SK-N-SH treated with all-trans-retinoic acid at 6 μM for 48 hours (cell line): ENCODE data around the gene EGFLAM.

ENCODE experiments used
- ATAC-seq: fragments of 200-7000 bp; cut with Tn5 transposase; 3 replicates; pipeline ENCODE4 v1.9.1; 2020; ENCODE audit warnings: mild to moderate bottlenecking, moderate library complexity
- ARNTL ChIP-seq: fragments of 450-650 bp; formaldehyde crosslinking; IDR thresholded peaks from 2 replicates; pipeline ENCODE4 v1.5.0; 2020; ENCODE audit warnings: low read depth, mild to moderate bottlenecking, moderate library complexity, borderline replicate concordance
- CREB5 ChIP-seq: fragments of 250-450 bp; sonication (Bioruptor Pico); IDR thresholded peaks from 2 replicates; pipeline ENCODE4 v1.5.1; 2020; ENCODE audit warnings: low read depth, mild to moderate bottlenecking, moderate library complexity
- CSDC2 ChIP-seq: fragments of 250-450 bp; sonication (Bioruptor Pico); IDR thresholded peaks from 2 replicates; pipeline ENCODE4 v1.5.0; 2020; ENCODE audit warnings: mild to moderate bottlenecking, moderate library complexity
- CSRNP3 ChIP-seq: fragments of 250-450 bp; sonication (Bioruptor Pico); IDR thresholded peaks from 2 replicates; pipeline ENCODE4 v1.5.1; 2021; ENCODE audit warnings: mild to moderate bottlenecking, moderate library complexity
- ESRRG ChIP-seq: fragments of 250-450 bp; sonication (Bioruptor Pico); IDR thresholded peaks from 2 replicates; pipeline ENCODE4 v1.6.1; 2021; ENCODE audit warnings: mild to moderate bottlenecking
- GLIS3 ChIP-seq: fragments of 250-450 bp; sonication (Bioruptor Pico); IDR thresholded peaks from 2 replicates; pipeline ENCODE4 v1.5.0; 2020; ENCODE audit warnings: mild to moderate bottlenecking, moderate library complexity
- ISL1 ChIP-seq: fragments of 250-450 bp; sonication (Bioruptor Pico); IDR thresholded peaks from 2 replicates; pipeline ENCODE4 v2.1.2; 2022; ENCODE audit warnings: mild to moderate bottlenecking, moderate library complexity
- OSR1 ChIP-seq: fragments of 250-450 bp; sonication (Bioruptor Pico); IDR thresholded peaks from 2 replicates; pipeline ENCODE4 v1.8.0; 2022; ENCODE audit warnings: moderate library complexity, mild to moderate bottlenecking, inconsistent platforms
- PATZ1 ChIP-seq: fragments of 250-450 bp; sonication (Bioruptor Pico); IDR thresholded peaks from 2 replicates; pipeline ENCODE4 v1.8.0; 2020; ENCODE audit warnings: mild to moderate bottlenecking, moderate library complexity, borderline replicate concordance
- POU6F1 ChIP-seq: fragments of 250-450 bp; sonication (Bioruptor Pico); IDR thresholded peaks from 2 replicates; pipeline ENCODE4 v1.8.0; 2021; ENCODE audit warnings: low read depth, mild to moderate bottlenecking, moderate library complexity, borderline replicate concordance
- PPARA ChIP-seq: fragments of 250-450 bp; sonication (Bioruptor Pico); IDR thresholded peaks from 2 replicates; pipeline ENCODE4 v1.5.0; 2020; ENCODE audit warnings: mild to moderate bottlenecking, borderline replicate concordance
- TCF4 ChIP-seq: fragments of 250-450 bp; sonication (Bioruptor Pico); IDR thresholded peaks from 2 replicates; pipeline ENCODE4 v1.8.0; 2021; ENCODE audit warnings: mild to moderate bottlenecking, moderate library complexity, borderline replicate concordance
- TOX ChIP-seq: fragments of 250-450 bp; sonication (Bioruptor Pico); IDR thresholded peaks from 2 replicates; pipeline ENCODE4 v1.8.0; 2021; ENCODE audit warnings: mild to moderate bottlenecking, moderate library complexity, borderline replicate concordance
- TSHZ2 ChIP-seq: fragments of 250-450 bp; sonication (Bioruptor Pico); IDR thresholded peaks from 2 replicates; pipeline ENCODE4 v1.5.0; 2020; ENCODE audit warnings: mild to moderate bottlenecking, moderate library complexity
- ZNF8 ChIP-seq: fragments of 450-650 bp; formaldehyde crosslinking; IDR thresholded peaks from 2 replicates; pipeline ENCODE4 v1.5.0; 2020; ENCODE audit warnings: mild to moderate bottlenecking, moderate library complexity

Gene EGFLAM

GRCh38 chr5:38478166-38478565, 219.8 kb downstream of the EGFLAM start (continued):
- TF ChIP-seq TSHZ2 (CRISPR knock-in tag) (no peak), ESRRG (no peak), GLIS3 (CRISPR knock-in tag) (no peak)

GRCh38 chr5:38478878-38479277, 220.5 kb downstream of the EGFLAM start:
- no peak for TF ChIP-seq ZNF8 (CRISPR knock-in tag)
- TF ChIP-seq TOX (CRISPR knock-in tag), result no peak
- no peak for TF ChIP-seq TSHZ2 (CRISPR knock-in tag)
- no peak for TF ChIP-seq PPARA (CRISPR knock-in tag)
- no peak for TF ChIP-seq ESRRG

GRCh38 chr5:38479315-38479904, 221.1 kb downstream of the EGFLAM start:
- no peak for ATAC-seq
- TF ChIP-seq CSRNP3 (CRISPR knock-in tag) (no peak), ARNTL (no peak), POU6F1 (no peak), TCF4 (CRISPR knock-in tag) (no peak), CSDC2 (no peak), GLIS3 (CRISPR knock-in tag) (no peak), CREB5 (no peak), PATZ1 (CRISPR knock-in tag) (no peak), OSR1 (CRISPR knock-in tag) (no peak), ISL1 (CRISPR knock-in tag) (no peak), ESRRG (no peak), PPARA (CRISPR knock-in tag) (no peak), TSHZ2 (CRISPR knock-in tag) (no peak)

More at GRCh38 chr5:38478878-38479277, 220.5 kb downstream of the EGFLAM start:
- no peak for ATAC-seq
